ENCODE data around the gene DAAM1.

Gene DAAM1

GRCh38 chr14:59349258-59349701 lies 160.8 kb downstream of the DAAM1 start:
- no peak overlapping the region for H3K4me3 ChIP-seq (ENCODE audit: low read depth, low read length)
- no peak for DNase-seq (ENCODE audit: low read depth)
- TF ChIP-seq CTCF (IDR thresholded peaks at IDR 0.05; ENCODE audit: low read depth, low read length, missing control alignments): no peak

GRCh38 chr14:59352961-59353360 lies 164.5 kb downstream of the DAAM1 start:
- no peak overlapping the region for H3K4me3 ChIP-seq (ENCODE audit: low read depth, low read length)
- TF ChIP-seq CTCF (IDR thresholded peaks at IDR 0.05; ENCODE audit: low read depth, low read length, missing control alignments): no peak
- no peak for DNase-seq (ENCODE audit: low read depth)

GRCh38 chr14:59354666-59355065 lies 166.2 kb downstream of the DAAM1 start:
- TF ChIP-seq CTCF (IDR thresholded peaks at IDR 0.05; ENCODE audit: low read depth, low read length, missing control alignments): no peak
- no peak for DNase-seq (ENCODE audit: low read depth)
- no peak overlapping the region for H3K4me3 ChIP-seq (ENCODE audit: low read depth, low read length)

GRCh38 chr14:59355091-59355490 lies 166.6 kb downstream of the DAAM1 start:
- DNase-seq (ENCODE audit: low read depth): no peak
- no peak overlapping the region for H3K4me3 ChIP-seq (ENCODE audit: low read depth, low read length)
- no peak for TF ChIP-seq CTCF (IDR thresholded peaks at IDR 0.05; ENCODE audit: low read depth, low read length, missing control alignments)

- no peak for TF ChIP-seq CTCF (IDR thresholded peaks at IDR 0.05; ENCODE audit: low read depth, low read length, missing control alignments)
- H3K4me3 ChIP-seq (ENCODE audit: low read depth, low read length): no peak overlapping the region
- no peak for DNase-seq (ENCODE audit: low read depth)
Observed at GRCh38 chr14:59356312-59356711, 167.8 kb downstream of the DAAM1 start.

GRCh38 chr14:59356767-59357166 lies 168.3 kb downstream of the DAAM1 start:
- TF ChIP-seq CTCF (IDR thresholded peaks at IDR 0.05; ENCODE audit: low read depth, low read length, missing control alignments): no peak
- DNase-seq (ENCODE audit: low read depth): peak; percentile 65
- H3K4me3 ChIP-seq (ENCODE audit: low read depth, low read length): no peak overlapping the region

GRCh38 chr14:59358102-59358501 lies 169.6 kb downstream of the DAAM1 start:
- no peak overlapping the region for H3K4me3 ChIP-seq (ENCODE audit: low read depth, low read length)
- no peak for TF ChIP-seq CTCF (IDR thresholded peaks at IDR 0.05; ENCODE audit: low read depth, low read length, missing control alignments)
- no peak for DNase-seq (ENCODE audit: low read depth)
